Peyer's patch (tissue), 4 donors: ENCODE results near the gene SCAMP2.

Experiments used
- POLR2A ChIP-seq, 2 donors: fragments of 450-650 bp; IDR thresholded peaks; one replicate each; pipeline ENCODE4 v1.5.1; 2017; ENCODE audit warnings: antibody characterized with exemption in 2 of 2, mild to moderate bottlenecking in 2 of 2, moderate library complexity in 2 of 2
- TF ChIP-seq, protein P1 (sequence below), 6 experiments: fragments of 450-650 bp in 4 of 6; fragments of 200-600 bp in 2 of 6; sonication (generic) in 1 of 6; IDR thresholded peaks; one replicate each; pipeline ENCODE4 v1.5.1; 2017 to 2019; ENCODE audit warnings: antibody characterized with exemption in 6 of 6, mild to moderate bottlenecking in 3 of 6, moderate library complexity in 1 of 6

DNA sequence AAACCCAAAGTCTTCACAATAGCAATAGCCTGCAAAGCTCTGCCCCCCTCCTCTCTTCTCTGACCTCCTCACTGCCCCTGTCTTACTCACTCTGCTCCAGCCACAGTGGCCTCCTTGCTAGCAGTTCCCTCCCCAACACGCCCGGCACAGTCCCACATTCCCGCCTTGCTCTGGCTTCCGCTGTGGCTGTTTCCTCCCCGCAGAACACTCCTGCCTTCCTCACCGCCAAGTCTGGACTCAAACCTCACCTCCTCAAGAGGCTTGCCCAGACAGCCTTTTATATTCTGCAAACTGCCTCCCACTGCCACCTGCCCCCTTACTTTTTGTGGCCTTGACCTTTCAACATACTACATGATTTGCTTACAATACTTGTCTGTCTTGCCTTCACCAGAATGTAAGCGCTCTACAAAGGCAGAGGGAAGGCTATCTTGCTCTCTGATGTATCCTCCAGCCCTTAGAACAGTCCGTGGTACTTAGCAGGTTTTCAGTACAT lies 16.3 kb upstream of the SCAMP2 start:
- TF ChIP-seq, protein P1, sequence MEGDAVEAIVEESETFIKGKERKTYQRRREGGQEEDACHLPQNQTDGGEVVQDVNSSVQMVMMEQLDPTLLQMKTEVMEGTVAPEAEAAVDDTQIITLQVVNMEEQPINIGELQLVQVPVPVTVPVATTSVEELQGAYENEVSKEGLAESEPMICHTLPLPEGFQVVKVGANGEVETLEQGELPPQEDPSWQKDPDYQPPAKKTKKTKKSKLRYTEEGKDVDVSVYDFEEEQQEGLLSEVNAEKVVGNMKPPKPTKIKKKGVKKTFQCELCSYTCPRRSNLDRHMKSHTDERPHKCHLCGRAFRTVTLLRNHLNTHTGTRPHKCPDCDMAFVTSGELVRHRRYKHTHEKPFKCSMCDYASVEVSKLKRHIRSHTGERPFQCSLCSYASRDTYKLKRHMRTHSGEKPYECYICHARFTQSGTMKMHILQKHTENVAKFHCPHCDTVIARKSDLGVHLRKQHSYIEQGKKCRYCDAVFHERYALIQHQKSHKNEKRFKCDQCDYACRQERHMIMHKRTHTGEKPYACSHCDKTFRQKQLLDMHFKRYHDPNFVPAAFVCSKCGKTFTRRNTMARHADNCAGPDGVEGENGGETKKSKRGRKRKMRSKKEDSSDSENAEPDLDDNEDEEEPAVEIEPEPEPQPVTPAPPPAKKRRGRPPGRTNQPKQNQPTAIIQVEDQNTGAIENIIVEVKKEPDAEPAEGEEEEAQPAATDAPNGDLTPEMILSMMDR (IDR thresholded peaks at IDR 0.05), result no peak
- TF ChIP-seq POLR2A (IDR thresholded peaks at IDR 0.05), result no peak
